Activated gamma-delta T cell treated with anti-CD3 and anti-CD28 coated beads, Interleukin-2, amount 50 U/mL, for 16 hours (primary cell): ENCODE results near the gene MZT2B.
"Not testable (repeated sequence)": the region's sequence is repeated elsewhere in the genome, so short reads cannot be mapped to it uniquely, and the experiment has no call there.

Experiments
- DNase-seq: peaks from one replicate; pipeline ENCODE4 v3.0.0-alpha.2; 2020; ENCODE audit warnings: low read depth

The MZT2B gene

GRCh38 chr2:130180404-130181324 is 1.4 kb upstream of the MZT2B start:
- DNase-seq, result not testable (repeated sequence)

GRCh38 chr2:130181325-130181879 is 660 bp upstream of the MZT2B start, which contains the start of gene SMPD4:
SMPD4 (minus strand) TSS chr2:130181602; CDS start chr2:130176592, 5,010 bp downstream.
- peak; percentile 97 for DNase-seq

- not testable (repeated sequence) for DNase-seq
These were observed 907 bp downstream of the MZT2B start for GRCh38 chr2:130182826-130183511.

- DNase-seq, result no peak
These were observed 1.7 kb downstream of the MZT2B start for GRCh38 chr2:130183512-130184373.

- no peak for DNase-seq
These were observed 3.4 kb downstream of the MZT2B start for GRCh38 chr2:130185436-130185835.

- no peak for DNase-seq
These were observed 3.8 kb downstream of the MZT2B start for GRCh38 chr2:130185896-130186295.

GRCh38 chr2:130186391-130186790 is 4.3 kb downstream of the MZT2B start:
- no peak for DNase-seq

- no peak for DNase-seq
These were observed 5.2 kb downstream of the MZT2B start for GRCh38 chr2:130187268-130187667.

- DNase-seq, result not testable (repeated sequence)
These were observed 6.1 kb downstream of the MZT2B start for GRCh38 chr2:130187859-130188792.

GRCh38 chr2:130188958-130189357 is 6.9 kb downstream of the MZT2B start:
- DNase-seq, result not testable (repeated sequence)

GRCh38 chr2:130190237-130190636 is 8.2 kb downstream of the MZT2B start:
- no peak for DNase-seq

GRCh38 chr2:130191319-130191718 is 9.3 kb downstream of the MZT2B start:
- DNase-seq, result not testable (repeated sequence)

- not testable (repeated sequence) for DNase-seq
These were observed 10.4 kb downstream of the MZT2B start for GRCh38 chr2:130192451-130192850.

- DNase-seq, result not testable (repeated sequence)
These were observed 11.8 kb downstream of the MZT2B start for GRCh38 chr2:130193824-130194223.

GRCh38 chr2:130195089-130195635 is 13.1 kb downstream of the MZT2B start:
- DNase-seq, result not testable (repeated sequence)

GRCh38 chr2:130196052-130196451 is 14.0 kb downstream of the MZT2B start:
- DNase-seq, result not testable (repeated sequence)

- DNase-seq, result no peak
These were observed 16.3 kb downstream of the MZT2B start, which contains the start of gene TUBA3E for GRCh38 chr2:130198343-130198742. TUBA3E (minus strand) TSS chr2:130198439; CDS start chr2:130198360, 79 bp downstream.

- DNase-seq, result not testable (repeated sequence)
These were observed 20.5 kb downstream of the MZT2B start for GRCh38 chr2:130202518-130202917.

- not testable (repeated sequence) for DNase-seq
These were observed 21.1 kb downstream of the MZT2B start for GRCh38 chr2:130203150-130203549.

- not testable (repeated sequence) for DNase-seq
These were observed 25.0 kb downstream of the MZT2B start for GRCh38 chr2:130207051-130207450.
